HG02981 (cell line): ENCODE data around the gene LTF.
"Not testable (repeated sequence)": the region's sequence is repeated elsewhere in the genome, so short reads cannot be mapped to it uniquely, and the experiment has no call there.

ENCODE experiments used
- ATAC-seq: cut with Tn5 transposase; IDR thresholded peaks from one replicate; pipeline ENCODE4 v1.9.1; 2021; ENCODE audit warnings: mild to moderate bottlenecking, moderate library complexity; ENCODE audit not compliant: unreplicated experiment

Gene LTF

GRCh38 chr3:46464326-46465195 is at the start of gene LTF:
Gene LTF, minus strand, starts transcription at chr3:46464905. Its CDS starts 38 bp downstream, at chr3:46464867.
- ATAC-seq = no peak

- no peak for ATAC-seq
Observed at GRCh38 chr3:46512191-46512749, 47.6 kb upstream of the LTF start.

- ATAC-seq = no peak
Observed at GRCh38 chr3:46509661-46510187, 45.0 kb upstream of the LTF start.

GRCh38 chr3:46508850-46509591 is 44.3 kb upstream of the LTF start:
- no peak for ATAC-seq

- no peak for ATAC-seq
Observed at GRCh38 chr3:46506526-46506925, 41.8 kb upstream of the LTF start.

- ATAC-seq = no peak
Observed at GRCh38 chr3:46505953-46506352, 41.2 kb upstream of the LTF start.

- ATAC-seq = no peak
Observed at GRCh38 chr3:46504789-46505188, 40.1 kb upstream of the LTF start.

- ATAC-seq = no peak
Observed at GRCh38 chr3:46503200-46503874, 38.6 kb upstream of the LTF start.

GRCh38 chr3:46501702-46502101 is 37.0 kb upstream of the LTF start:
- no peak for ATAC-seq

GRCh38 chr3:46500656-46501635 is 36.2 kb upstream of the LTF start:
- ATAC-seq = no peak

GRCh38 chr3:46498916-46499519 is 34.3 kb upstream of the LTF start:
- ATAC-seq = no peak

- ATAC-seq = no peak
Observed at GRCh38 chr3:46497556-46498265, 33.0 kb upstream of the LTF start, which contains the start of gene RTP3. Gene RTP3, plus strand, starts transcription at chr3:46497976. Its CDS starts 87 bp downstream, at chr3:46498063.

- no peak for ATAC-seq
Observed at GRCh38 chr3:46496746-46497555, 32.2 kb upstream of the LTF start.

- no peak for ATAC-seq
Observed at GRCh38 chr3:46495901-46496456, 31.3 kb upstream of the LTF start.

- not testable (repeated sequence) for ATAC-seq
Observed at GRCh38 chr3:46494491-46494890, 29.8 kb upstream of the LTF start.

GRCh38 chr3:46492890-46493547 is 28.3 kb upstream of the LTF start:
- ATAC-seq = no peak
